Liver (tissue), 9 donors: ENCODE measurements around the gene FAM83G. TPM values are rescaled to one million over a fixed set of nuclear protein-coding genes. Genes with fewer than 3 reads are reported as not detected.

Experiments used
- DNase-seq: peaks from one replicate; pipeline ENCODE4 v3.0.0-alpha.2; 2017; ENCODE audit warnings: low spot score
- H3K27ac ChIP-seq, 2 donors: one replicate each; pipeline ENCODE4 v1.7.0; 2013; ENCODE audit warnings: inconsistent platforms in 2 of 2, low read length in 2 of 2, control low read depth in 1 of 2, low read depth in 1 of 2, mild to moderate bottlenecking in 1 of 2
- H3K27me3 ChIP-seq, 4 donors: one replicate each; pipeline versions ENCODE4 v1.6.1 to v1.7.0; 2013; ENCODE audit warnings: low read length in 3 of 4, inconsistent platforms in 1 of 4, mild to moderate bottlenecking in 1 of 4, moderate library complexity in 1 of 4; ENCODE audit not compliant: control insufficient read depth in 4 of 4, insufficient read depth in 4 of 4
- H3K36me3 ChIP-seq, 4 donors: one replicate each; pipeline versions ENCODE4 v1.6.1 to v1.7.0; 2013; ENCODE audit warnings: low read length in 3 of 4, mild to moderate bottlenecking in 3 of 4, low read depth in 1 of 4, moderate library complexity in 1 of 4; ENCODE audit not compliant: control insufficient read depth in 4 of 4, insufficient read depth in 3 of 4
- H3K4me1 ChIP-seq, 4 donors: one replicate each; pipeline versions ENCODE4 v1.6.1 to v1.7.0; 2013; ENCODE audit warnings: low read length in 3 of 4, mild to moderate bottlenecking in 3 of 4, moderate library complexity in 1 of 4; ENCODE audit not compliant: control insufficient read depth in 4 of 4, insufficient read depth in 4 of 4
- H3K4me3 ChIP-seq, 3 donors: one replicate each; pipeline versions ENCODE4 v1.6.1 to v1.7.0; 2013; ENCODE audit warnings: low read length in 3 of 3, control low read depth in 1 of 3, low read depth in 1 of 3, mild to moderate bottlenecking in 1 of 3
- H3K9ac ChIP-seq, 2 donors: one replicate each; pipeline ENCODE4 v1.7.0; 2013; ENCODE audit warnings: low read length in 2 of 2, mild to moderate bottlenecking in 2 of 2, moderate library complexity in 2 of 2, control low read depth in 1 of 2, low read depth in 1 of 2
- H3K9me3 ChIP-seq, 4 donors: one replicate each; pipeline versions ENCODE4 v1.6.1 to v1.7.0; 2013; ENCODE audit warnings: low read length in 3 of 4; ENCODE audit not compliant: control insufficient read depth in 4 of 4
- FOXA1 ChIP-seq: IDR thresholded peaks from 2 replicates; pipeline ENCODE4 v1.6.1; 2016; ENCODE audit warnings: antibody characterized with exemption
- FOXA2 ChIP-seq: IDR thresholded peaks from 2 replicates; pipeline ENCODE4 v1.6.1; 2016; ENCODE audit warnings: antibody characterized with exemption
- HNF4A ChIP-seq, 2 donors: conservative IDR thresholded peaks; 2 replicates each; pipeline ENCODE4 v1.6.1; 2016; ENCODE audit warnings: antibody characterized with exemption in 2 of 2, mild to moderate bottlenecking in 2 of 2
- HNF4G ChIP-seq: IDR thresholded peaks from 2 replicates; pipeline ENCODE4 v1.6.1; 2016; ENCODE audit warnings: antibody characterized with exemption
- JUND ChIP-seq, 2 donors: IDR thresholded peaks; 2 replicates each; pipeline ENCODE4 v1.6.1; 2016; ENCODE audit warnings: antibody characterized with exemption in 2 of 2
- NR2F2 ChIP-seq: IDR thresholded peaks from 2 replicates; pipeline ENCODE4 v1.6.1; 2016; ENCODE audit warnings: antibody characterized with exemption
- RAD21 ChIP-seq, 2 donors: IDR thresholded peaks; 2 replicates each; pipeline ENCODE4 v1.6.1; 2016; ENCODE audit warnings: antibody characterized with exemption in 2 of 2, mild to moderate bottlenecking in 2 of 2
- REST ChIP-seq: IDR thresholded peaks from 2 replicates; pipeline ENCODE4 v1.6.1; 2016; ENCODE audit warnings: antibody characterized with exemption, mild to moderate bottlenecking
- SP1 ChIP-seq: IDR thresholded peaks from 2 replicates; pipeline ENCODE4 v1.6.1; 2018; ENCODE audit warnings: antibody characterized with exemption, mild to moderate bottlenecking
- TAF1 ChIP-seq: conservative IDR thresholded peaks from 2 replicates; pipeline ENCODE4 v1.6.1; 2016; ENCODE audit warnings: antibody characterized with exemption, mild to moderate bottlenecking
- YY1 ChIP-seq: IDR thresholded peaks from 2 replicates; pipeline ENCODE4 v1.6.1; 2016; ENCODE audit warnings: antibody characterized with exemption, mild to moderate bottlenecking
- WGBS: extraction: QIAGEN DNeasy Blood & Tissue Kit; methylation state at CpG from one replicate; pipeline ENCODE4 v1.1.7; 2013; 5-methylcytosine and 5-hydroxymethylcytosine counted together
- polyA plus RNA-seq, 2 donors: library from polyadenylated mRNA; stranded (reverse) in 1 of 2; unstranded in 1 of 2; fragments of 200-250 nt in 1 of 2; fragments of >200 nt in 1 of 2; fragmentation: Nextera tagmentation in 1 of 2; extraction: Ambion mirVana in 1 of 2; gene quantifications; one replicate each; pipeline versions ENCODE4 v1.2.1 to v1.2.3, GENCODE V29; 2013 to 2015
- total RNA-seq, 2 donors: library from RNA; depleted of rRNA; stranded (reverse); fragments of >200 nt; gene quantifications; one replicate each; pipeline ENCODE4 v1.2.3, GENCODE V29; 2014
- TF ChIP-seq, protein P1 (sequence below): IDR thresholded peaks from 2 replicates; pipeline ENCODE4 v1.6.1; 2016; ENCODE audit warnings: antibody characterized with exemption
- TF ChIP-seq, protein P2 (sequence below): IDR thresholded peaks from 2 replicates; pipeline ENCODE4 v1.6.1; 2016; ENCODE audit warnings: antibody characterized with exemption
- TF ChIP-seq, protein P3 (sequence below): IDR thresholded peaks from 2 replicates; pipeline ENCODE4 v1.6.1; 2016; ENCODE audit warnings: antibody characterized with exemption
- donor health status: healthy.
- donor health status: healthy.
- donor health status: healthy.
- donor health status: healthy.
- donor health status: healthy.

Gene FAM83G
- total and polyA plus RNA-seq, 4 donors: 5.2 to 25.0 (median 11.5) TPM

DNA sequence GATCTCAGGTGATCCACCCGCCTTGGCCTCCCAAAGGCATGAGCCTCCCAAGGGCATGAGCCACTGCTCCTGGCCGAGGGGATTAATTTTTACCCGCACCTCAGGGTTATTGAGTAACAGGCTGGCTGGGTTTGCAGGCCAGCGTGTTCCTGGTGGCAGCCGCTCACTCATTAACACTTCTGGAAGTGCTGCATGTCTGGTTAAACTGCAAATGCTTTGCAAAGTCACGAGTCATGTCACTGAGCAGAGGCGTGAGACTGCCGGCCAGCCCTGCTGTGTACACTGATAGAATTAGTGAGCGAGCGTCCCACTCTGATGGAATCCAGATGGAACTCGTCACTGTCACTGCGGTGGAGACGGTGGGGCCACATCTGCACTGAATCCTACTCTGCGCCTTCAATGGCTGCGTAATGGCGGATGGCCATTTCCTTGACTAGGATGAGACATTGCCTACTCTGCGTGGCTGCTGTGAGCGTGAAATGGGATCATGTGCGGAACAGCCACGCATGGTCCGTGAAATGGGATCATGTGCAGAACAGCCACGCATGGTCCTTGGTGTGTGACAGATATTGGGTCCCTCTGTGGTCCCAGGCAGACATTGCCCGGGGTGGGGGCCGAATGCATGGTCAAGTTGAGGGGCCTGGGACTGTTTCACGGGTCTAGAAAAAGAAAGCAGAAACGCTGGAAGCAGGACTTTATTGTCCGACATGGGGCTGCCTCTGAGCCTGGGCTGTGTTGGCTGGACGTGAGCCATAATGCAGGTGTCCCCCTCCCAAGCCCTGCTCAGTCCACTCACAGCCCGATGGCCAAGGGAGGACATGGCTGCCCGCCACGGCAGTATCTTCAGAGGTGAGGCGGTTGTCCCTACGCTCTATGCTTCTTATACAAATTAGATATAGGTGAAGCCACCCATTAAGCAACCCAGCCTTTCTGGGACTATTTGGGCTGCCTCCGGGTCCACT is 53.3 kb downstream of the FAM83G start:
- Histone ChIP-seq H3K9me3 (no peaks in the 10 kb centered on the region), H3K27ac (no peak overlapping the region), H3K27me3 (no peaks in the 10 kb centered on the region), H3K9ac (no peak overlapping the region), H3K4me1 (peaks cover 0 to 14% (median 6%) of the 10 kb centered on the region in 4 donors), H3K36me3 (no peaks in the 10 kb centered on the region), H3K4me3 (no peak overlapping the region)
- peak; percentile 36 for TF ChIP-seq SP1
- TF ChIP-seq FOXA1: no peak
- WGBS: 79% methylated on average over 34 of the region's 34 CpGs
- peak; percentile 35 for DNase-seq

- Histone ChIP-seq H3K9ac (no peak overlapping the region), H3K4me1 (peaks cover 0 to 14% (median 6%) of the 10 kb centered on the region in 4 donors), H3K36me3 (no peaks in the 10 kb centered on the region), H3K4me3 (no peak overlapping the region), H3K27me3 (no peaks in the 10 kb centered on the region), H3K27ac (no peak overlapping the region), H3K9me3 (no peaks in the 10 kb centered on the region)
- no peak for DNase-seq
- TF ChIP-seq HNF4A (conservative IDR thresholded peaks at IDR 0.05) (no peak), REST (no peak), FOXA2 (no peak), SP1 (no peak), RAD21 (IDR thresholded peaks at IDR 0.05) (no peak), JUND (IDR thresholded peaks at IDR 0.05) (no peak), HNF4G (no peak), TAF1 (no peak), YY1 (no peak), NR2F2 (no peak), FOXA1 (no peak)
- TF ChIP-seq, protein P1, sequence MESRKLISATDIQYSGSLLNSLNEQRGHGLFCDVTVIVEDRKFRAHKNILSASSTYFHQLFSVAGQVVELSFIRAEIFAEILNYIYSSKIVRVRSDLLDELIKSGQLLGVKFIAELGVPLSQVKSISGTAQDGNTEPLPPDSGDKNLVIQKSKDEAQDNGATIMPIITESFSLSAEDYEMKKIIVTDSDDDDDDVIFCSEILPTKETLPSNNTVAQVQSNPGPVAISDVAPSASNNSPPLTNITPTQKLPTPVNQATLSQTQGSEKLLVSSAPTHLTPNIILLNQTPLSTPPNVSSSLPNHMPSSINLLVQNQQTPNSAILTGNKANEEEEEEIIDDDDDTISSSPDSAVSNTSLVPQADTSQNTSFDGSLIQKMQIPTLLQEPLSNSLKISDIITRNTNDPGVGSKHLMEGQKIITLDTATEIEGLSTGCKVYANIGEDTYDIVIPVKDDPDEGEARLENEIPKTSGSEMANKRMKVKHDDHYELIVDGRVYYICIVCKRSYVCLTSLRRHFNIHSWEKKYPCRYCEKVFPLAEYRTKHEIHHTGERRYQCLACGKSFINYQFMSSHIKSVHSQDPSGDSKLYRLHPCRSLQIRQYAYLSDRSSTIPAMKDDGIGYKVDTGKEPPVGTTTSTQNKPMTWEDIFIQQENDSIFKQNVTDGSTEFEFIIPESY: no peak
- TF ChIP-seq, protein P2, sequence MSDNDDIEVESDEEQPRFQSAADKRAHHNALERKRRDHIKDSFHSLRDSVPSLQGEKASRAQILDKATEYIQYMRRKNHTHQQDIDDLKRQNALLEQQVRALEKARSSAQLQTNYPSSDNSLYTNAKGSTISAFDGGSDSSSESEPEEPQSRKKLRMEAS: no peak
- TF ChIP-seq, protein P3, sequence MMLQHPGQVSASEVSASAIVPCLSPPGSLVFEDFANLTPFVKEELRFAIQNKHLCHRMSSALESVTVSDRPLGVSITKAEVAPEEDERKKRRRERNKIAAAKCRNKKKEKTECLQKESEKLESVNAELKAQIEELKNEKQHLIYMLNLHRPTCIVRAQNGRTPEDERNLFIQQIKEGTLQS: no peak
- WGBS: 85% methylated on average over 4 of the region's 4 CpGs
Observed at GRCh38 chr17:18950346-18950745, 54.2 kb downstream of the FAM83G start.
